DOHH2 (cell line): Measurements from ENCODE around the gene NFIL3.
A peak's percentile ranks its signal among the peaks of the same experiment; 100 is the strongest.

ENCODE experiments used
- H3F3A ChIP-seq: fragments of 200-600 bp; sonication (generic), shearing (Covaris generic); 2 replicates; pipeline ENCODE4 v1.6.0; 2016; ENCODE audit warnings: antibody characterized with exemption, mild to moderate bottlenecking; ENCODE audit not compliant: control insufficient read depth, insufficient read depth
- H3K27ac ChIP-seq: fragments of 200-600 bp; sonication (generic); 2 replicates; pipeline ENCODE4 v1.5.1; 2014; ENCODE audit warnings: low read depth, mild to moderate bottlenecking, low read length, moderate library complexity
- H3K27me3 ChIP-seq: fragments of 200-600 bp; sonication (generic); 2 replicates; pipeline ENCODE4 v1.6.1; 2014; ENCODE audit warnings: mild to moderate bottlenecking, low read length, mixed read lengths; ENCODE audit not compliant: control insufficient read depth
- H3K36me3 ChIP-seq: fragments of 200-600 bp; sonication (generic); 2 replicates; pipeline ENCODE4 v1.6.1; 2014; ENCODE audit warnings: mild to moderate bottlenecking, low read length, moderate library complexity, mixed read lengths; ENCODE audit not compliant: control insufficient read depth
- H3K4me1 ChIP-seq: fragments of 200-600 bp; sonication (generic); 2 replicates; pipeline ENCODE4 v1.6.1; 2014; ENCODE audit warnings: mild to moderate bottlenecking, low read length, mixed read lengths; ENCODE audit not compliant: control insufficient read depth
- H3K4me2 ChIP-seq: fragments of 200-600 bp; sonication (generic); 2 replicates; pipeline ENCODE4 v1.6.0; 2014; ENCODE audit warnings: mild to moderate bottlenecking, low read length, moderate library complexity
- H3K4me3 ChIP-seq: fragments of 200-600 bp; sonication (generic); 2 replicates; pipeline ENCODE4 v1.5.1; 2014; ENCODE audit warnings: mild to moderate bottlenecking, low read length, mixed read lengths
- H3K79me2 ChIP-seq: fragments of 200-600 bp; sonication (generic); 2 replicates; pipeline ENCODE4 v1.6.1; 2014; ENCODE audit warnings: mild to moderate bottlenecking, low read length, mixed read lengths; ENCODE audit not compliant: control insufficient read depth
- H3K9me2 ChIP-seq: fragments of 200-600 bp; sonication (generic); replicated peaks from 2 replicates; pipeline ENCODE4 v1.6.1; 2014; ENCODE audit warnings: mild to moderate bottlenecking, low read length, mixed read lengths; ENCODE audit not compliant: control insufficient read depth
- H3K9me3 ChIP-seq: fragments of 200-600 bp; sonication (generic); 2 replicates; pipeline ENCODE4 v1.6.1; 2014; ENCODE audit warnings: antibody characterized with exemption, low read length, mixed read lengths; ENCODE audit not compliant: control insufficient read depth, insufficient read depth
- H4K20me1 ChIP-seq: fragments of 200-600 bp; sonication (generic); 2 replicates; pipeline ENCODE4 v1.6.0; 2014; ENCODE audit warnings: low read depth, mild to moderate bottlenecking, antibody characterized with exemption, low read length, moderate library complexity; ENCODE audit not compliant: control insufficient read depth, insufficient read depth
- EZH2phosphoT487 ChIP-seq: fragments of 200-600 bp; sonication (generic); IDR thresholded peaks from 2 replicates; pipeline ENCODE4 v1.6.1; 2017; ENCODE audit warnings: borderline replicate concordance, mild to moderate bottlenecking, antibody characterized with exemption, low read length, moderate library complexity, mixed read lengths
- TF ChIP-seq, protein P1 (sequence below): fragments of 200-600 bp; sonication (generic); IDR thresholded peaks from one replicate; pipeline ENCODE4 v1.5.1; 2014; ENCODE audit warnings: antibody characterized with exemption, mild to moderate bottlenecking, low read depth, low read length; ENCODE audit not compliant: poor library complexity, severe bottlenecking

NFIL3 gene

GRCh38 chr9:91422758-91423711 is 597 bp downstream of the NFIL3 start:
- Histone ChIP-seq H3K79me2 (peaks cover 3% of the 10 kb centered on the region), H3K9me2 (no peaks in the 10 kb centered on the region), H3K4me1 (peaks cover 29% of the 10 kb centered on the region), H3K9me3 (no peaks in the 10 kb centered on the region), H3K36me3 (no peaks in the 10 kb centered on the region), H3K4me2 (peak overlapping the region; percentile 99), H3F3A (no peaks in the 10 kb centered on the region; the same call in 1 of the 2 replicates), H3K4me3 (peak overlapping the region; percentile 79), H3K27me3 (peaks cover 80% of the 10 kb centered on the region), H4K20me1 (no peaks in the 10 kb centered on the region), H3K27ac (no peak overlapping the region)
- TF ChIP-seq, protein P1, sequence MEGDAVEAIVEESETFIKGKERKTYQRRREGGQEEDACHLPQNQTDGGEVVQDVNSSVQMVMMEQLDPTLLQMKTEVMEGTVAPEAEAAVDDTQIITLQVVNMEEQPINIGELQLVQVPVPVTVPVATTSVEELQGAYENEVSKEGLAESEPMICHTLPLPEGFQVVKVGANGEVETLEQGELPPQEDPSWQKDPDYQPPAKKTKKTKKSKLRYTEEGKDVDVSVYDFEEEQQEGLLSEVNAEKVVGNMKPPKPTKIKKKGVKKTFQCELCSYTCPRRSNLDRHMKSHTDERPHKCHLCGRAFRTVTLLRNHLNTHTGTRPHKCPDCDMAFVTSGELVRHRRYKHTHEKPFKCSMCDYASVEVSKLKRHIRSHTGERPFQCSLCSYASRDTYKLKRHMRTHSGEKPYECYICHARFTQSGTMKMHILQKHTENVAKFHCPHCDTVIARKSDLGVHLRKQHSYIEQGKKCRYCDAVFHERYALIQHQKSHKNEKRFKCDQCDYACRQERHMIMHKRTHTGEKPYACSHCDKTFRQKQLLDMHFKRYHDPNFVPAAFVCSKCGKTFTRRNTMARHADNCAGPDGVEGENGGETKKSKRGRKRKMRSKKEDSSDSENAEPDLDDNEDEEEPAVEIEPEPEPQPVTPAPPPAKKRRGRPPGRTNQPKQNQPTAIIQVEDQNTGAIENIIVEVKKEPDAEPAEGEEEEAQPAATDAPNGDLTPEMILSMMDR, result no peak
- 0 out of 2 replicates have a peak, but pooled peaks have one; percentile 22 for TF ChIP-seq EZH2phosphoT487

DNA sequence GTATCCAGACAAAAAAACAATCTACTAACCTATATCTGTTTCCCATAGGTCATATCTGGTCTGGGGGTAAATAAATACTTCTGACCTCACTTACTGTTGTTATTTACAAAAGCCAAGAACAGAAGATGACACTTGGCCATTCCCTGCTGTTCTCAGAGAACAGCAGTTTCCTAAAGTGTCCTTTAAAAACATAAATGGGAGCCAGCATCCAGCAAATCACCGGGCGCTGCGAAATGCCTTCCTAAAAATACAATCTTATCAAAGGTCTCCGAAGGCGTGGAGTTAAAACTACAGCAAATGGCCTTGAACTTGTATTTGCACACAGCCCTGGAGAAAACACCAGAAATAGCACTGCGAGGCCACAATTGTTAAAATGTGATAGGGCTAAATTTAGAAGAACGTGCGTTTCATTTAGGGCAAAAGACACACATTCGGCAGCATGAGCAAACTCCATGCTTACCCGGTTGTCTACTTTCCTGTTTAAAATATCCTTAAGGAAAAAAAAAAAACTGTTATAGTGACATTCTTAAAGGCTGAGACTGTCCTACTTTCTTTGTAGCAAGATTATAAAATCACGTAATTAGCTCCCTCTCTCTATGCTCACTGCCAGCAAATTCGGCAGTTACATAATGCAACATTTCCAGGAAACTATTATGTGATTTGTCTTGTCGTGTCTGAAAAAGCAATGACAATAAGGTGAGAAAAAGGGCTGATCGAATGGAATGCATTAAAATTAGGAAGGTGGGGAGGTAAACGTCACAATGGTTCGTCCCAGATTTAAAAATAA is 1.5 kb downstream of the NFIL3 start:
- Histone ChIP-seq H3K9me3 (no peaks in the 10 kb centered on the region), H3K79me2 (peaks cover 3% of the 10 kb centered on the region), H3F3A (no peaks in the 10 kb centered on the region; the same call in 1 of the 2 replicates), H3K27ac (no peak overlapping the region), H3K4me1 (peaks cover 29% of the 10 kb centered on the region), H3K9me2 (no peaks in the 10 kb centered on the region), H4K20me1 (no peaks in the 10 kb centered on the region), H3K27me3 (peaks cover 75% of the 10 kb centered on the region), H3K4me2 (peak overlapping the region; percentile 99), H3K4me3 (peak overlapping the region; percentile 79), H3K36me3 (no peaks in the 10 kb centered on the region)
- TF ChIP-seq, protein P1, result no peak
- peak; percentile 84; the same call in 1 of the 2 replicates for TF ChIP-seq EZH2phosphoT487

- H3K4me1 ChIP-seq, result peaks cover 29% of the 10 kb centered on the region
- H4K20me1 ChIP-seq, result no peaks in the 10 kb centered on the region
- H3K9me3 ChIP-seq, result no peaks in the 10 kb centered on the region
- no peaks in the 10 kb centered on the region; the same call in 1 of the 2 replicates for H3F3A ChIP-seq
- peaks cover 3% of the 10 kb centered on the region for H3K79me2 ChIP-seq
- peak overlapping the region; percentile 99 for H3K4me2 ChIP-seq
- no peaks in the 10 kb centered on the region for H3K36me3 ChIP-seq
- peaks cover 70% of the 10 kb centered on the region for H3K27me3 ChIP-seq
- no peaks in the 10 kb centered on the region for H3K9me2 ChIP-seq
- peak; percentile 29 for TF ChIP-seq EZH2phosphoT487
- TF ChIP-seq, protein P1, result peak; percentile 35
- H3K4me3 ChIP-seq, result peak overlapping the region; percentile 79
- H3K27ac ChIP-seq, result no peak overlapping the region
Measured at GRCh38 chr9:91421128-91421765, 2.4 kb downstream of the NFIL3 start.
